Testis (tissue), 2 donors: ENCODE measurements around the gene CAD.

Experiments
- POLR2A ChIP-seq: fragments of 450-650 bp; IDR thresholded peaks from one replicate; pipeline ENCODE4 v1.6.1; 2017; ENCODE audit warnings: antibody characterized with exemption, mild to moderate bottlenecking, moderate library complexity
- TF ChIP-seq, protein P1 (sequence below), 3 experiments: fragments of 450-650 bp in 2 of 3; fragments of 200-600 bp in 1 of 3; sonication (generic) in 1 of 3; IDR thresholded peaks; one replicate each; pipeline ENCODE4 v1.5.1; 2016 to 2019; ENCODE audit warnings: antibody characterized with exemption in 3 of 3, mild to moderate bottlenecking in 2 of 3, moderate library complexity in 1 of 3

DNA sequence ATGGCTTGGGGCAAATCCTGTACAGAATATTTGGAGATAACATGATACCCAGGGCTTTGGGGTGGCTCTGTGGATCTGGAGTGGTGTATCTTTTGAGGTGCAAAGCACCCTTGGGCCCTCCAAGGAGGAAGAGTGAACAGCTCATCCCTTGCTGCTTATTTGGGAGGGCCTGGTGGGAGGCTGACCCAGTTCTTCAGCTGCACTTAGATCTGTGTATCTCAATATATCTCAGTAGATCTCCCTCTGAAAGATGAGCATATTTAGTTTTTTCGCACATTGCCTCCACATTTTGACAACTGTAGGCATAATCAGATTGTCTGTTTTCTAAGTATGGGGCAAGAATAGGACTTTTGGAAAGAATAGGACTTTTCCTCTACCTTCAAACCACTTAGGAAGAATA is 67.8 kb downstream of the CAD start:
- no peak for TF ChIP-seq POLR2A
- TF ChIP-seq, protein P1, sequence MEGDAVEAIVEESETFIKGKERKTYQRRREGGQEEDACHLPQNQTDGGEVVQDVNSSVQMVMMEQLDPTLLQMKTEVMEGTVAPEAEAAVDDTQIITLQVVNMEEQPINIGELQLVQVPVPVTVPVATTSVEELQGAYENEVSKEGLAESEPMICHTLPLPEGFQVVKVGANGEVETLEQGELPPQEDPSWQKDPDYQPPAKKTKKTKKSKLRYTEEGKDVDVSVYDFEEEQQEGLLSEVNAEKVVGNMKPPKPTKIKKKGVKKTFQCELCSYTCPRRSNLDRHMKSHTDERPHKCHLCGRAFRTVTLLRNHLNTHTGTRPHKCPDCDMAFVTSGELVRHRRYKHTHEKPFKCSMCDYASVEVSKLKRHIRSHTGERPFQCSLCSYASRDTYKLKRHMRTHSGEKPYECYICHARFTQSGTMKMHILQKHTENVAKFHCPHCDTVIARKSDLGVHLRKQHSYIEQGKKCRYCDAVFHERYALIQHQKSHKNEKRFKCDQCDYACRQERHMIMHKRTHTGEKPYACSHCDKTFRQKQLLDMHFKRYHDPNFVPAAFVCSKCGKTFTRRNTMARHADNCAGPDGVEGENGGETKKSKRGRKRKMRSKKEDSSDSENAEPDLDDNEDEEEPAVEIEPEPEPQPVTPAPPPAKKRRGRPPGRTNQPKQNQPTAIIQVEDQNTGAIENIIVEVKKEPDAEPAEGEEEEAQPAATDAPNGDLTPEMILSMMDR (IDR thresholded peaks at IDR 0.05), result no peak
